Fibroblast of mammary gland (primary cell): ENCODE results near the gene STAT4.
A peak's percentile ranks its signal among the peaks of the same experiment; 100 is the strongest.
"Not testable (repeated sequence)": the region's sequence is repeated elsewhere in the genome, so short reads cannot be mapped to it uniquely, and the experiment has no call there.

Source experiments
- DNase-seq: peaks from one replicate; pipeline ENCODE4 v3.0.0-alpha.2; 2010; ENCODE audit warnings: low read depth
- H3K4me3 ChIP-seq: 2 replicates; pipeline ENCODE4 v1.5.1; 2011; ENCODE audit warnings: low read depth, mild to moderate bottlenecking, low read length, moderate library complexity; ENCODE audit not compliant: control insufficient read depth
- CTCF ChIP-seq: conservative IDR thresholded peaks from 2 replicates; pipeline ENCODE4 v1.5.1; 2011; ENCODE audit warnings: low read depth, low read length, inconsistent platforms; ENCODE audit not compliant: control insufficient read depth, insufficient read depth

Gene STAT4

GRCh38 chr2:190996947-190997346 is 153.8 kb downstream of the STAT4 start:
- TF ChIP-seq CTCF = no peak
- no peak overlapping the region for H3K4me3 ChIP-seq
- DNase-seq = no peak

GRCh38 chr2:190996338-190996946 is 154.4 kb downstream of the STAT4 start:
- TF ChIP-seq CTCF = peak; percentile 73
- no peak overlapping the region for H3K4me3 ChIP-seq
- peak; percentile 47 for DNase-seq

- not testable (repeated sequence) for DNase-seq, H3K4me3 ChIP-seq
Observed at GRCh38 chr2:190995315-190995714, 155.5 kb downstream of the STAT4 start.

GRCh38 chr2:190994148-190994547 is 156.6 kb downstream of the STAT4 start:
- TF ChIP-seq CTCF = no peak
- DNase-seq = no peak
- no peak overlapping the region for H3K4me3 ChIP-seq

- DNase-seq = no peak
- H3K4me3 ChIP-seq = no peak overlapping the region
- no peak for TF ChIP-seq CTCF
Observed at GRCh38 chr2:190993292-190993643, 157.5 kb downstream of the STAT4 start.

- DNase-seq = no peak
- TF ChIP-seq CTCF = no peak
- no peak overlapping the region for H3K4me3 ChIP-seq
Observed at GRCh38 chr2:190990132-190990531, 160.7 kb downstream of the STAT4 start.

GRCh38 chr2:190988910-190989309 is 161.9 kb downstream of the STAT4 start:
- no peak for TF ChIP-seq CTCF
- DNase-seq = no peak
- no peak overlapping the region for H3K4me3 ChIP-seq

- no peak overlapping the region for H3K4me3 ChIP-seq
Observed at GRCh38 chr2:190987938-190988337, 162.9 kb downstream of the STAT4 start.

More at GRCh38 chr2:190987938-190988337, 162.9 kb downstream of the STAT4 start:
- TF ChIP-seq CTCF = no peak
- no peak for DNase-seq
